Stomach (tissue), 4 donors: ENCODE measurements around the gene ARID2.

Experiments
- POLR2A ChIP-seq, 4 donors: fragments of 450-650 bp; IDR thresholded peaks; one replicate each; pipeline ENCODE4 v1.6.1; 2016; ENCODE audit warnings: antibody characterized with exemption in 4 of 4, control low read depth in 2 of 4, mild to moderate bottlenecking in 1 of 4, moderate library complexity in 1 of 4
- POLR2AphosphoS5 ChIP-seq, 3 donors: sonication (generic); formaldehyde crosslinking; IDR thresholded peaks; one replicate each; pipeline ENCODE4 v1.6.1; 2016; ENCODE audit warnings: antibody characterized with exemption in 3 of 3
- TF ChIP-seq, protein P1 (sequence below), 7 experiments: fragments of 450-650 bp in 4 of 7; fragments of 200-600 bp in 3 of 7; sonication (generic) in 3 of 7; IDR thresholded peaks; one replicate each; pipeline ENCODE4 v1.5.1; 2016 to 2019; ENCODE audit warnings: antibody characterized with exemption in 7 of 7, control low read depth in 2 of 7, mild to moderate bottlenecking in 1 of 7

GRCh38 chr12:45878630-45879255 lies 149.2 kb downstream of the ARID2 start:
- TF ChIP-seq, protein P1, sequence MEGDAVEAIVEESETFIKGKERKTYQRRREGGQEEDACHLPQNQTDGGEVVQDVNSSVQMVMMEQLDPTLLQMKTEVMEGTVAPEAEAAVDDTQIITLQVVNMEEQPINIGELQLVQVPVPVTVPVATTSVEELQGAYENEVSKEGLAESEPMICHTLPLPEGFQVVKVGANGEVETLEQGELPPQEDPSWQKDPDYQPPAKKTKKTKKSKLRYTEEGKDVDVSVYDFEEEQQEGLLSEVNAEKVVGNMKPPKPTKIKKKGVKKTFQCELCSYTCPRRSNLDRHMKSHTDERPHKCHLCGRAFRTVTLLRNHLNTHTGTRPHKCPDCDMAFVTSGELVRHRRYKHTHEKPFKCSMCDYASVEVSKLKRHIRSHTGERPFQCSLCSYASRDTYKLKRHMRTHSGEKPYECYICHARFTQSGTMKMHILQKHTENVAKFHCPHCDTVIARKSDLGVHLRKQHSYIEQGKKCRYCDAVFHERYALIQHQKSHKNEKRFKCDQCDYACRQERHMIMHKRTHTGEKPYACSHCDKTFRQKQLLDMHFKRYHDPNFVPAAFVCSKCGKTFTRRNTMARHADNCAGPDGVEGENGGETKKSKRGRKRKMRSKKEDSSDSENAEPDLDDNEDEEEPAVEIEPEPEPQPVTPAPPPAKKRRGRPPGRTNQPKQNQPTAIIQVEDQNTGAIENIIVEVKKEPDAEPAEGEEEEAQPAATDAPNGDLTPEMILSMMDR (IDR thresholded peaks at IDR 0.05), result no peak
- TF ChIP-seq POLR2AphosphoS5 (IDR thresholded peaks at IDR 0.05) (no peak), POLR2A (IDR thresholded peaks at IDR 0.05) (no peak)
